Omental fat pad (tissue), 4 donors: ENCODE data around the gene PLSCR3. TPM values are rescaled to one million over a fixed set of nuclear protein-coding genes. Genes with fewer than 3 reads are reported as not detected.

Experiments used
- ATAC-seq: fragments of 150-250 bp; one replicate; pipeline ENCODE4 v1.9.1; 2016; ENCODE audit warnings: mild to moderate bottlenecking, moderate library complexity; ENCODE audit not compliant: low FRiP score
- DNase-seq: peaks from one replicate; pipeline ENCODE4 v3.0.0-alpha.2; 2019; ENCODE audit warnings: low spot score
- CTCF ChIP-seq, 3 donors: fragments of 450-650 bp; IDR thresholded peaks; one replicate each; pipeline ENCODE4 v1.5.1; 2016 to 2017; ENCODE audit warnings: antibody characterized with exemption in 3 of 3, mild to moderate bottlenecking in 3 of 3, moderate library complexity in 2 of 3
- total RNA-seq, 4 donors: library from RNA; depleted of rRNA; stranded (reverse); fragments of >200 nt; gene quantifications; one replicate each; pipeline ENCODE4 v1.1.0, GENCODE V29; 2016

Gene PLSCR3
- total RNA-seq, 4 donors from 2014 or later: 11.1 to 16.9 (median 16.6) TPM

GRCh38 chr17:7426896-7427489, 32.7 kb upstream of the PLSCR3 start:
- no peak for DNase-seq
- no peak for ATAC-seq

GRCh38 chr17:7426203-7426863, 32.0 kb upstream of the PLSCR3 start:
- TF ChIP-seq CTCF (IDR thresholded peaks at IDR 0.05): no peak
- ATAC-seq (no peak), DNase-seq (no peak)

More at GRCh38 chr17:7426896-7427489, 32.7 kb upstream of the PLSCR3 start:
- no peak for TF ChIP-seq CTCF (IDR thresholded peaks at IDR 0.05)

GRCh38 chr17:7425756-7426155, 31.4 kb upstream of the PLSCR3 start:
- ATAC-seq (no peak), DNase-seq (no peak)
- TF ChIP-seq CTCF (IDR thresholded peaks at IDR 0.05): no peak

GRCh38 chr17:7425316-7425715, 31.0 kb upstream of the PLSCR3 start, which contains the start of gene SPEM2:
Gene SPEM2, plus strand, starts transcription at chr17:7425616. Its CDS starts 73 bp downstream, at chr17:7425689.
- TF ChIP-seq CTCF (IDR thresholded peaks at IDR 0.05): no peak
- DNase-seq (no peak), ATAC-seq (no peak)

GRCh38 chr17:7423679-7424078, 29.4 kb upstream of the PLSCR3 start:
- no peak for TF ChIP-seq CTCF (IDR thresholded peaks at IDR 0.05)
- ATAC-seq (no peak), DNase-seq (no peak)

- ATAC-seq (no peak), DNase-seq (no peak)
- no peak for TF ChIP-seq CTCF (IDR thresholded peaks at IDR 0.05)
Measured at GRCh38 chr17:7421186-7421585, 26.9 kb upstream of the PLSCR3 start.
